GM19438 (cell line): ENCODE results near the gene PLEKHG5.

Experiments
- ATAC-seq: cut with Tn5 transposase; IDR thresholded peaks from one replicate; pipeline ENCODE4 v1.9.1; 2021; ENCODE audit warnings: low read depth; ENCODE audit not compliant: unreplicated experiment

The PLEKHG5 gene

GRCh38 chr1:6510493-6510892 is 19.0 kb upstream of the PLEKHG5 start:
- no peak for ATAC-seq

GRCh38 chr1:6509919-6510291 is 18.4 kb upstream of the PLEKHG5 start:
- no peak for ATAC-seq

GRCh38 chr1:6509220-6509918 is 17.9 kb upstream of the PLEKHG5 start:
- no peak for ATAC-seq

GRCh38 chr1:6508816-6509189 is 17.3 kb upstream of the PLEKHG5 start:
- no peak for ATAC-seq

GRCh38 chr1:6508154-6508815 is 16.8 kb upstream of the PLEKHG5 start:
- ATAC-seq: no peak

GRCh38 chr1:6507461-6507911 is 16.0 kb upstream of the PLEKHG5 start:
- no peak for ATAC-seq

GRCh38 chr1:6507037-6507428 is 15.6 kb upstream of the PLEKHG5 start:
- ATAC-seq: no peak

- ATAC-seq: no peak
Observed at GRCh38 chr1:6506210-6507036, 15.0 kb upstream of the PLEKHG5 start.

GRCh38 chr1:6505367-6506209 is 14.1 kb upstream of the PLEKHG5 start:
- ATAC-seq: no peak

GRCh38 chr1:6504887-6505286 is 13.4 kb upstream of the PLEKHG5 start:
- no peak for ATAC-seq

GRCh38 chr1:6503884-6504602 is 12.6 kb upstream of the PLEKHG5 start:
- ATAC-seq: no peak

- no peak for ATAC-seq
Observed at GRCh38 chr1:6502000-6502891, 10.8 kb upstream of the PLEKHG5 start.

GRCh38 chr1:6501279-6501813 is 9.9 kb upstream of the PLEKHG5 start:
- ATAC-seq: no peak

- no peak for ATAC-seq
Observed at GRCh38 chr1:6500544-6501278, 9.2 kb upstream of the PLEKHG5 start.

GRCh38 chr1:6499296-6499695 is 7.8 kb upstream of the PLEKHG5 start:
- ATAC-seq: no peak

GRCh38 chr1:6498576-6499111 is 7.2 kb upstream of the PLEKHG5 start:
- ATAC-seq: no peak

GRCh38 chr1:6497867-6498575 is 6.6 kb upstream of the PLEKHG5 start:
- no peak for ATAC-seq
